HUES64 (cell line): ENCODE data around the gene RCHY1.
"Not testable (repeated sequence)": the region's sequence is repeated elsewhere in the genome, so short reads cannot be mapped to it uniquely, and the experiment has no call there.

ENCODE experiments used
- H3K27ac ChIP-seq: 2 replicates; pipeline ENCODE4 v1.7.0; 2013; ENCODE audit warnings: low read depth, low read length, inconsistent platforms
- H3K27me3 ChIP-seq: 2 replicates; pipeline ENCODE4 v1.6.1; 2013; ENCODE audit warnings: mild to moderate bottlenecking, low read length; ENCODE audit not compliant: insufficient read depth
- H3K36me3 ChIP-seq: 2 replicates; pipeline ENCODE4 v1.6.1; 2013; ENCODE audit warnings: mild to moderate bottlenecking, low read length; ENCODE audit not compliant: insufficient read depth
- H3K4me1 ChIP-seq: 2 replicates; pipeline ENCODE4 v1.6.1; 2013; ENCODE audit warnings: mild to moderate bottlenecking, low read length, moderate library complexity; ENCODE audit not compliant: insufficient read depth
- H3K4me3 ChIP-seq: 2 replicates; pipeline ENCODE4 v1.5.1; 2013; ENCODE audit warnings: mild to moderate bottlenecking, low read length, moderate library complexity
- H3K9ac ChIP-seq: 2 replicates; pipeline ENCODE4 v1.6.1; 2013; ENCODE audit warnings: mild to moderate bottlenecking, low read depth, low read length
- H3K9me3 ChIP-seq: 2 replicates; pipeline ENCODE4 v1.6.1; 2013; ENCODE audit warnings: low read depth, low read length; ENCODE audit not compliant: insufficient read depth
- WGBS: fragments of 150-250, 120-280 bp; methylation state at CpG from one replicate; pipeline ENCODE4 v1.1.7; 2013; ENCODE audit warnings: missing lambda C conversion rate; 5-methylcytosine and 5-hydroxymethylcytosine counted together

RCHY1 gene

GRCh38 chr4:75514949-75515612 is 878 bp upstream of the RCHY1 start:
- Histone ChIP-seq H3K27ac (peak overlapping the region; percentile 93), H3K27me3 (no peaks in the 10 kb centered on the region), H3K4me3 (peak overlapping the region; percentile 86), H3K4me1 (peaks cover 30% of the 10 kb centered on the region), H3K36me3 (peaks cover 34% of the 10 kb centered on the region), H3K9me3 (no peaks in the 10 kb centered on the region), H3K9ac (peak overlapping the region; percentile 82)
- WGBS, result 76% methylated on average over 8 of the region's 9 CpGs

DNA sequence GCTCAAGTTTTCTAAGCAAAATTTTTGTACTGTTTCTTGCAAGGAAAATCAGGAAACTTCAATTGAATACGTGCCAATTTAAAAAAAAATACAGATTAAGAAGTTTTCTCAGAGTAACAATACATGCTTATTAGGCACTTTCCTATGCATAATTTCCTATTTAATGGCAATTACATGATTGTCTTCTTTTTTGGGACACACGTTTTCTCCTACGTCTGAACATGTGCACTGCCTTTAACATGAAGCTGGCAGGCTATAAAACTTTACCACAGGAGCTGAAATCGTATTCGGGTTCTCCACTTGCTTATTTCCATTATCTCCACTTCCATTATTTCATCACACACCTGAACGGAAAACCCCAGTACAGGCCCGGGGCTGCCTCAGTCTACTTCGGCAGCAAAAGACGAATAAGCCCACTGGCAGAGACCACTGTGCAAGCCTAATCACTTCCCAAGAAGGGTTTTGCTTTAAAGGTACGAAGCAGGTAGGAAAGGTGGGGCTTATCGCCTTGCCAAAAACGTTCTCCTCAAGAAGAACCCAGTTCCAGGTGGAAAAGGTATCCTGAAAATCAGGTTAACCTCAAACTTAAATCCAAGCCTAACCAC is 575 bp downstream of the RCHY1 start:
- peaks cover 31% of the 10 kb centered on the region for H3K36me3 ChIP-seq
- H3K27ac ChIP-seq, result peak overlapping the region; percentile 78; the same call in 1 of the 2 replicates
- peak overlapping the region; percentile 82 for H3K9ac ChIP-seq
- H3K4me1 ChIP-seq, result peaks cover 30% of the 10 kb centered on the region
- 1% methylated on average over 12 of the region's 12 CpGs for WGBS
- no peaks in the 10 kb centered on the region for H3K9me3 ChIP-seq
- H3K4me3 ChIP-seq, result peak overlapping the region; percentile 86
- H3K27me3 ChIP-seq, result no peaks in the 10 kb centered on the region

GRCh38 chr4:75512386-75513211 is 1.6 kb downstream of the RCHY1 start:
- Histone ChIP-seq H3K4me1 (peaks cover 30% of the 10 kb centered on the region), H3K9me3 (no peaks in the 10 kb centered on the region), H3K36me3 (peaks cover 31% of the 10 kb centered on the region), H3K27ac (peak overlapping the region; percentile 65; the same call in 1 of the 2 replicates), H3K27me3 (no peaks in the 10 kb centered on the region), H3K9ac (no peak overlapping the region), H3K4me3 (peak overlapping the region; percentile 86)
- 26% methylated on average over 5 of the region's 6 CpGs for WGBS

- Histone ChIP-seq H3K27me3 (no peaks in the 10 kb centered on the region), H3K36me3 (peaks cover 32% of the 10 kb centered on the region), H3K4me3 (peak overlapping the region; percentile 86), H3K27ac (peak overlapping the region; percentile 65; the same call in 1 of the 2 replicates), H3K4me1 (peaks cover 30% of the 10 kb centered on the region), H3K9ac (no peak overlapping the region), H3K9me3 (no peaks in the 10 kb centered on the region)
- WGBS, result 11% methylated on average over 3 of the region's 3 CpGs
Measured at GRCh38 chr4:75511841-75512240, 2.4 kb downstream of the RCHY1 start.

- H3K4me1 ChIP-seq, result peaks cover 25% of the 10 kb centered on the region
- H3K4me3 ChIP-seq, H3K27ac ChIP-seq, H3K9ac ChIP-seq, H3K27me3 ChIP-seq, H3K9me3 ChIP-seq: not testable (repeated sequence)
- peaks cover 42% of the 10 kb centered on the region for H3K36me3 ChIP-seq
- WGBS, result 90% methylated on average over 4 of the region's 4 CpGs
Measured at GRCh38 chr4:75509592-75509991, 4.6 kb downstream of the RCHY1 start.

- Histone ChIP-seq H3K4me3 (no peak overlapping the region), H3K27ac (no peak overlapping the region), H3K36me3 (peaks cover 69% of the 10 kb centered on the region), H3K4me1 (no peaks in the 10 kb centered on the region), H3K9me3 (no peaks in the 10 kb centered on the region), H3K27me3 (no peaks in the 10 kb centered on the region), H3K9ac (no peak overlapping the region)
- WGBS, result 89% methylated on average over 1 of the region's 2 CpGs
Measured at GRCh38 chr4:75505630-75506029, 8.6 kb downstream of the RCHY1 start.

GRCh38 chr4:75502671-75503070 is 11.5 kb downstream of the RCHY1 start:
- Histone ChIP-seq H3K36me3 (peaks cover 77% of the 10 kb centered on the region), H3K4me3 (no peak overlapping the region), H3K4me1 (no peaks in the 10 kb centered on the region), H3K9me3 (peaks cover 8% of the 10 kb centered on the region; the same call in 1 of the 2 replicates), H3K9ac (no peak overlapping the region), H3K27ac (no peak overlapping the region), H3K27me3 (no peaks in the 10 kb centered on the region)
- 92% methylated on average over 2 of the region's 2 CpGs for WGBS

GRCh38 chr4:75499900-75500299 is 14.3 kb downstream of the RCHY1 start:
- H3K36me3 ChIP-seq, result peaks cover 60% of the 10 kb centered on the region

DNA sequence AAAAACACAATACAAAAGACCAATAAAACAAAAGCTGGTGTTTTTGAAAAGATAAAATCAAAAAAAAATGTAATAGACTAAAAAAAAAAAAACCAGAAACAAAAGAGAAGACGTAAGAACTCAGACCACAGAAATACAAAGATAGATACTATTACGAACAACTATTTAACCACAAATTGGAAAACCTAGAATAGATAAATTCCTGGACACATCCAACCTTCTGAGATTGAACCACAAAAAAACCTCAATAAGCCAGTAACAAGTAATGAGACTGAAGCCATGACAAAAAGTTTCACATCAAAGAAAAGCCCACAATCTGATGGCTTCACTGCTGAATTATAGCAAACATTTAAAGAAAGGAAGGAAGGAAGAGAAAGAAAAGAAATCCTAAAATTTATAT is 16.2 kb downstream of the RCHY1 start:
- Histone ChIP-seq H3K27me3 (no peaks in the 10 kb centered on the region), H3K36me3 (peaks cover 61% of the 10 kb centered on the region), H3K27ac (no peak overlapping the region), H3K4me1 (no peaks in the 10 kb centered on the region), H3K4me3 (no peak overlapping the region), H3K9me3 (peaks cover 8% of the 10 kb centered on the region; the same call in 1 of the 2 replicates), H3K9ac (no peak overlapping the region)
- WGBS, result 97% methylated on average over 2 of the region's 2 CpGs

More at GRCh38 chr4:75499900-75500299, 14.3 kb downstream of the RCHY1 start:
- Histone ChIP-seq H3K4me1 (no peaks in the 10 kb centered on the region), H3K27me3 (no peaks in the 10 kb centered on the region), H3K4me3 (no peak overlapping the region), H3K27ac (no peak overlapping the region), H3K9ac (no peak overlapping the region), H3K9me3 (peaks cover 8% of the 10 kb centered on the region; the same call in 1 of the 2 replicates)
- 100% methylated on average over 1 of the region's 2 CpGs for WGBS

- H3K9ac ChIP-seq, result no peak overlapping the region
- H3K36me3 ChIP-seq, result peaks cover 60% of the 10 kb centered on the region
- WGBS, result 97% methylated on average over 5 of the region's 5 CpGs
- H3K27me3 ChIP-seq, result no peaks in the 10 kb centered on the region
- H3K27ac ChIP-seq, result no peak overlapping the region
- no peak overlapping the region for H3K4me3 ChIP-seq
- peaks cover 8% of the 10 kb centered on the region; the same call in 1 of the 2 replicates for H3K9me3 ChIP-seq
- H3K4me1 ChIP-seq, result no peaks in the 10 kb centered on the region
Measured at GRCh38 chr4:75497133-75497532, 17.1 kb downstream of the RCHY1 start.

DNA sequence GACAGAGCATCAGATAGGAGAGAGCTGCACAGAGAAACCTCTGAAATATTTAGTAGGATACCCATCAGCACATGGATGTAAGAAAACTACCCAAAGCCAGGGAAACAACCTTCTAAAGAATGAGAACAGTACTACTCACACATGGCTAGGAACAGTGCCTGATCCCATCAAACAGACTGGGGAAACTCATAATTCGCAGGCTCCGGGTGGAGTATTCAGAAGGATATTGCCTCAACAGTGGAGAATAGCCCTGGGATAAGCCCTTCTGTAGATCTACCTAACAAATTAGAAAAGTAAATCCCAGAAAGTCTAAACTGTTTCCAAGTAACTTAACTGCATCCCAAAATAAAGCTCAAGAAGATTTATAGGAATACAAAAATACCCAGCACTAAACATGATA is 17.8 kb downstream of the RCHY1 start:
- H3K9me3 ChIP-seq, result peaks cover 8% of the 10 kb centered on the region; the same call in 1 of the 2 replicates
- H3K27ac ChIP-seq, result no peak overlapping the region
- H3K4me1 ChIP-seq, result no peaks in the 10 kb centered on the region
- no peak overlapping the region for H3K9ac ChIP-seq
- 96% methylated on average over 2 of the region's 2 CpGs for WGBS
- peaks cover 64% of the 10 kb centered on the region for H3K36me3 ChIP-seq
- no peak overlapping the region for H3K4me3 ChIP-seq
- H3K27me3 ChIP-seq, result no peaks in the 10 kb centered on the region
